ENCODE measurements around the gene PRSS12.
"Not testable (repeated sequence)": the region's sequence is repeated elsewhere in the genome, so short reads cannot be mapped to it uniquely, and the experiment has no call there.

Gene PRSS12, protein sequence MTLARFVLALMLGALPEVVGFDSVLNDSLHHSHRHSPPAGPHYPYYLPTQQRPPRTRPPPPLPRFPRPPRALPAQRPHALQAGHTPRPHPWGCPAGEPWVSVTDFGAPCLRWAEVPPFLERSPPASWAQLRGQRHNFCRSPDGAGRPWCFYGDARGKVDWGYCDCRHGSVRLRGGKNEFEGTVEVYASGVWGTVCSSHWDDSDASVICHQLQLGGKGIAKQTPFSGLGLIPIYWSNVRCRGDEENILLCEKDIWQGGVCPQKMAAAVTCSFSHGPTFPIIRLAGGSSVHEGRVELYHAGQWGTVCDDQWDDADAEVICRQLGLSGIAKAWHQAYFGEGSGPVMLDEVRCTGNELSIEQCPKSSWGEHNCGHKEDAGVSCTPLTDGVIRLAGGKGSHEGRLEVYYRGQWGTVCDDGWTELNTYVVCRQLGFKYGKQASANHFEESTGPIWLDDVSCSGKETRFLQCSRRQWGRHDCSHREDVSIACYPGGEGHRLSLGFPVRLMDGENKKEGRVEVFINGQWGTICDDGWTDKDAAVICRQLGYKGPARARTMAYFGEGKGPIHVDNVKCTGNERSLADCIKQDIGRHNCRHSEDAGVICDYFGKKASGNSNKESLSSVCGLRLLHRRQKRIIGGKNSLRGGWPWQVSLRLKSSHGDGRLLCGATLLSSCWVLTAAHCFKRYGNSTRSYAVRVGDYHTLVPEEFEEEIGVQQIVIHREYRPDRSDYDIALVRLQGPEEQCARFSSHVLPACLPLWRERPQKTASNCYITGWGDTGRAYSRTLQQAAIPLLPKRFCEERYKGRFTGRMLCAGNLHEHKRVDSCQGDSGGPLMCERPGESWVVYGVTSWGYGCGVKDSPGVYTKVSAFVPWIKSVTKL

DNA sequence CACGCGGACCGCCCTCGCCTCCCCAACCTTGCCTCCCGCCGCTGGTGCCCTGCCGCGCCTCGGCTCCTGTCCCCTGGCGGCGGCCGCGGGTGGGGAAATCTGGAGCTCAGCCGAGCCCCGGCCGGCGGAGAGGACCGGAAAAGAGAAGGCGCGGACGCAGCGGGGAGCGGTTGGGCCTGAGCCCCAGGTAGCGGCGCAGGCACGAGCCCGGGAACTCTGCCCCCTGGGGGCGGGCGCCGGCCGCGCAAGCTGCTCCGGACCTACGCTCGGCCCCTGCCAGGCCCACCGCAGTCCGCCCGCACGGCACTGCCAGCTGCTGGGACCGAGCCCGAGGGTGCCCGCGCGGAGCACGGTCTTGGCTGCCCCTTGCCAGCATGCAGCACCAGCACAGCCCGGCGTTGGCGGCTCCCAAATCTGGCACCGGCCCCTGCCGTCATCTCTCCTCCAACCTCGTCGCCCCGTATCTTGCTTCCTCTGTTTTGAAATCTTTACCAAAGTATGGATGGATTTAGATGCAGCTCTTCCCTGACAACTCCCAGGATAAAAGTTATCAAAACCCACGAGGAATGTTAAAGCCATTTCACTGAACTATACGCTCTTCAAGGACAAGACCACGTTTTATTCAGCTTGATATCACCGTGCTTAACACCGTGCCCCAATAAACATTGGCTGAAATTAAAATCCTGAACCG, at the start of gene PRSS12:
PRSS12 (minus strand) TSS at position 161 of the 691 bp plus-strand sequence. CDS start 283 bp downstream, outside the sequence.
- DNase-seq: peak; percentile 91

DNA sequence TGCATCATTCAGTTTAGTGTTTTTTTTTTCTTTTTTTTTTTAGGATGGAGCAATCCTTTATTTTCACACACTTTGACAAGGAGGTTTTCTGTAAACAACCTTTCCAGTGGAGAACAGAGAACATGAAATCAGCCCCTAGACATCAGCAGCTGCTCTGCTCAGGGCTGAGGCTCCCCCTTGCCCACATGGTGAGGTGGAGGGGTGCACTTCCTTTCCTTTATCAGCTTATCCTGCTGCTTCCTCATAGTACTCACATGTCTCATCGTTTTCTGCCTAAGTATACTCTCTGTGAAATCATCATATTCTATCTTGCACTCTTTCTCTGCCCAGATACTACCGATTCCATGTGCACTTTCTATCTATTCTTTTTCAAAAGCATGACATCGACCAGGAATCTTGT, 47.6 kb upstream of the PRSS12 start:
- DNase-seq: no peak

DNA sequence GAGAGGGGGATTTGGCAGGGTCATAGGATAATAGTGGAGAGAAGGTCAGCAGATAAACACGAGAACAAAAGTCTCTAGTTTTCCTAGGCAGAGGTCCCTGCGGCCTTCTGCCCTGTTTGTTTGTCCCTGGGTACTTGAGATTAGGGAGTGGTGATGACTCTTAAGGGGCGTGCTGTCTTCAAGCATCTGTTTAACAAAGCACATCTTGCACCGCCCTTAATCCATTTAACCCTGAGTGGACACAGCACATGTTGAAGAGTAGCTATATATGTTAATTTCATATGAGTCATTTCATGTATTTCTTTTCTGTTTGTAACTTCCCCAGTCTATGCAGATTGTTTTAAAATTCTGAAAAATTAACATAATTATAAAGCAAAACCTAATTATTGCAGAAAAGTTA, 47.1 kb upstream of the PRSS12 start:
- peak; percentile 27 for DNase-seq

DNA sequence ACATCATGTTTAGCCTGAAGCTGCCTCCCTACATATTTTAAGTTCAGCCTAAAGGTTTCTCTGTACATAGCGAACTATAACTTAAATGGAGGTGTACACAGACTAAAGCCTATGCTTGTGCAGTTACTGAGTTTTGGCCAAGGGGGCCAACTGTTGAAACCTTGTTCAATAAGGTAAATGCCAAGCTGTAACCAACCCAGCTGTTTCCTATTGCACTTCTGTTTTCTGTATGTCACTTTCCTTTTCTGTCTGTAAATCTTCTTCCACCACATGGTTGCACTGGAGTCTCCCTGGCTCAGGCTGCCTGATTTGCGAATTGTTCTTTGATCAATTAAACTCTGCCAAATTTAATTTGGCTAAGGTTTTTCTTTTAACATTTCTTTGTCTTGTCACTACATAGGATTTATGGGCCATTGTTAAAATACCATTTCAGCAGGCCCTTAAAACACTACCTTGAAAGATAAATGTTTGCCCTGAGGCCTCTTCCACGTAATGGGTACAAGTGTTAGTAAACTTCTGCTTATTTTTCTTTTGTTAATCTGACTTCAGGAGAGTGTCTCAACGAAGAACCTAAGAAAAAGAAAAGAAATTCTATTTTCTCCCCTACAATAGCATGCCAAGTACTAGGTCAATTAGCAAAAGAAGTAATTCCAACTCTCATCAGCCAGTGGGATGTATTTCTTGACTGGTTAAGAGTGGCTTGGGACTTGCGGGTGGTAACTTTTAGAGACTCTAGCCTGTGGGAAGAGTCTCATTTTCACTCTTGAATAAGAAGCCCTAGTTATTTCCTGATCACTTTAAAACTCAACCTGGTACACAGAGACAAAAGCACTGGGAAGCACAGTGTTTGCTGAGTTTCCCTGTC, 45.7 kb upstream of the PRSS12 start:
- DNase-seq: no peak

DNA sequence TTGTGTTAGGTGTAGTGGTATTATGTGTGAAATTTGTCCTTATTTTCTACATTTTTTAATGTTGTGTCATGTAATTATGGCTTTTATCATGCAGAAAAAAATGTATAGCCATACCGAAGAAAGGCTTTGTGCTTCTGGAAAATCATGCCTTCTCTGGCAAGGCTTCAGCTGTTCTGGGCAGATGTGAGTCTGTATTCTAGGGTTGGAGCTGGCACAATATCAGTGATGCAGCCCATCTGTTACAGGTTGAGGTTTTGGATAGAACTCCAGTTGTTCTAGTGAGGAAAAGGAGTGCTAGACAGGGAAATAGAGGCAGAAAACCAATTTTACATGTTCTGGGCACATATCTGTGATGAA, 44.8 kb upstream of the PRSS12 start:
- no peak for DNase-seq

DNA sequence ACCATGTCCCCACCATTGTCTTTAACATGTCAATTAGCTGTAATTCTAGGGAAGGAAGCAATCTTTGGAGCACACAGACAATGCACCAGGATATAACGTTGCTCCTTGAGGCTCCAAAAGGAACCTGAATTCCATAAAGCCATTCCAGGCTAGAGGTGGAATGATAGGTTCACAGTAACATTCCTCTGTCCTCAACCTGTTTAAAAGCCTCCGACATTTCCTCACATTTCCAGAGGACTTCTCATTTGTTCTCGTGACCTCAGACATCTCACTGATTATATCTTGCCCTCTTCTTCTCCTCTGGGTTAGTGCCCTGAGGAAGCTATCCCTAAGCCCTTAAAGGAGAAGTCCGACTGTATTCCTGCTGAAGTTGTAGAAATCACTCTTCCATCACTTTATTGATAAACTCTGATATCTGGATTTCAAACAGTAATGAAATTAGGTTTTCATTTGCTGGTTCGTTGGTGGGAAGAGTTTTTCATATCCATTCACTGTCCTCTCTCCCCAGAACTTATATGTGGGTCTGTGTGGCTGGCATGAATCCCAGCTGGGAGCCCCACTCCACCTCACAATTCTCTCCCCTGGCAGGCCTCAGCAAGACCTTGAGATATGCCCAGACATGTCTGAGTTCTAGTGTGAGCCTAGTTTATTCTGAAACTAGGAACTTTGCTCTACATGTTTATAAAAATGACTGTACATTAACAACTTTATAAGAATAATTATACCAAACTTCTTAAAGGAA, 44.2 kb upstream of the PRSS12 start:
- no peak for DNase-seq

DNA sequence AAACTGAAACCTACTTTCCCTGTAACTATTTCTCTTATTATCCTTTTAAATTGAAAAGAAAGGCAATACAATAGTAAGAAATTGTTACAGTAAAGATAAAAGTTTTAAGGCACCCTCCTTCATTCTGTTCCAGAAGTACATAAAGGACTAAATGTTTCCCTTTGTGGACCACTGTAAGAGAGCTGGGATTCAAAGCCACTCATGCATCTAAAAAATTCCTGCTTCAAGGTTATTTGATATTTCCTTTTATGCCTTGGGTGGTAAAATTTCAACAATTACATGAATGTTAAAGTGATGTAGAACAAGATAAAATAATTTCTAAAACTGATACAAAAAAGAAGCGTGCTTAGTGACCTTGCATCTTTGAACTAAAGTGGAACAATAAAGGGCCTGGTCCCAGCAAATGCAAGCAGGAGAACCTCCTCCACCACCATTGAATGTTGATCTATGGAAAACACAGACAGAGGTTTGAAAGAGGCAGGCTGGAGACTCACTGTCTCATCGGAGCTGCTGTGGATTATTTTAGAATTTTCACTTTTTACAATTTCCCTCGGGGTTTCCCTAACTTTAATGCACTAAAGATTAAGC, 42.3 kb upstream of the PRSS12 start:
- no peak for DNase-seq

DNA sequence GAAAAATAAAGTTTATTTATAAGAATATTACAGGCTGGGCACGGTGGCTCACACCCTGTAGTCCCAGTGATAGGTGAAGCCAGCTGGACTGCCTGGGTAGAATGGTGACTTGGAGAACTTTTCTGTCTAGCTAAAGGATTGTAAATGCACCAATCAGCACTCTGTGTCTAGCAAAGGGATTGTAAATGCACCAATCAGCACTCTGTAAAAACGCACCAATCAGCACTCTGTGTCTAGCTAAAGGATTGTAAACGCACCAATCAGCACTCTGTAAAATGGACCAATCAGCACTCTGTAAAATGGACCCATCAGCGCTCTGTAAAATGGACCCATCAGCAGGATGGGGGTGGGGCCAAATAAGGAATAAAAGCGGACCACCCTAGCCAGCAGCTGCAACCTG, 39.7 kb upstream of the PRSS12 start:
- not testable (repeated sequence) for DNase-seq

DNA sequence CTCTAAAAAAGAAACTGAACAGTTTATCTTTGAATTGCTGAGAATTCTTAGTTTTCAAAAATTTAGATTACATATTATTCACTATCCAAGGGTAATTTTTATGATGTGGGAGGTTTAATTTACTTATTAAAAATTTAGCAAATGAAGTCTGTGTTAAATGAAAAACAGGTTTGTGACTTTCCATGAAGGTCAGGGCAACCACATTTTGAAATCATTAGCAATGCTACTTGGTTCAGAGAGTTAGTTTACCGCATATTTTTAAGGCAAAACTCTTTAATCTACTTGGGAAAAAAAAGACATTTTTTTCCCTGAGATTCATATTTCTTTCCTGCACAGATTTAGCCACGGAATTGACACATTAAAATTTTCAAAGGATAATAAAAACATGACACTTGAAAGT, 37.3 kb upstream of the PRSS12 start:
- DNase-seq: no peak

DNA sequence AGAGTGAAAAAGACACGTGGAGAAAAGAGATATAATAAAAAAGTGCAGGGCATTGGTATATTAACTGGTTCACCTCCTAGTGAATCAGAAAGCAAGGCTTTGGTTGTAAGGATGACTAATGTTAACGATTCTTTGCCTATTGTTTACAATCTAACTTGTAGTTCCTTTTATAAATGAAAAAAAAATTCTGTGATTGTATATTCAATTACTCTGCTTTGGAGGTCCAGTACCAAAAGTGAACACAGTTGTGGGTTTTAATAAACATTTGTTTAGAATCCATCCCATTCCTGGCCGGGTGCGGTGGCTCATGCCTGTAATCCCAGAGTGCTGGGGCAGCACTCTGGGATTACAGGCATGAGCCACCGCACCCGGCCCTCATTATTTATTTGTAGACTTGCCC, 36.9 kb upstream of the PRSS12 start:
- DNase-seq: no peak

DNA sequence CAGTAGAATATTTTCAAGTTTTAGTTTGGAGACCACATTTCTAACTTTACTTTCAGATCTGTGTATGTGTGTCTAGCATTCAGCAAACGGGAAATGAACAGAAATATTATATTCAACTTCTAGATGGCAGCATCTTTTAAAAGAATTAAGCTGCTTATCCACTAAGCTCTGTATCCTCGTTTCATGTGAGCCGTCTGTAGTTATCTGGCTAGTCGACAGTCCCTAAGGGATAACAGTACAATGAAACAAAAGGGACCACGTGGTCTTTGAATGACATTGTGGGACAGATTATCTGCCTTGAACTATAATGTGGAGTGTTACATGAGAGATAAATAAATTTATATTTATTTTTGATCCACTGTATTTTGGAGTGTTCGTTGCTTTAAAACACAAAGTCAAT, 35.8 kb upstream of the PRSS12 start:
- peak; percentile 38 for DNase-seq

DNA sequence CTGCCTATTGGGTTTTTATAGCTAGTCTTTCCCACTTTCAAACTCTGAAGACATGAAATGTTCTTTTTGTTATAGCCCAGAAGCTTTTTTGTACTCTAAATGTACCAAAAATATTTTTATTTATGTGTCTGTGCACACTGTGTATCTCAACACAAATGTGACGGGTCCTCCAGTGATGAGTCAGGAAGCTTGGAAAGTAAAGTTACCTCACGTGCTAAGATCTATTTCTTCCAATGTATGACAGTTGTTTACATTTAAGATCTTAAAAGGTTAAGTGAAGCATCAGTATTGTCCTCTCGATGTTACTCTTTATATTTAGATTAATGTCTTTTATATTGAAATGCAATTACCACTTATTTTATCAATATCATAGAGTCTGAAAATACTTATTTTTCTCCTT, 29.1 kb upstream of the PRSS12 start:
- no peak for DNase-seq

DNA sequence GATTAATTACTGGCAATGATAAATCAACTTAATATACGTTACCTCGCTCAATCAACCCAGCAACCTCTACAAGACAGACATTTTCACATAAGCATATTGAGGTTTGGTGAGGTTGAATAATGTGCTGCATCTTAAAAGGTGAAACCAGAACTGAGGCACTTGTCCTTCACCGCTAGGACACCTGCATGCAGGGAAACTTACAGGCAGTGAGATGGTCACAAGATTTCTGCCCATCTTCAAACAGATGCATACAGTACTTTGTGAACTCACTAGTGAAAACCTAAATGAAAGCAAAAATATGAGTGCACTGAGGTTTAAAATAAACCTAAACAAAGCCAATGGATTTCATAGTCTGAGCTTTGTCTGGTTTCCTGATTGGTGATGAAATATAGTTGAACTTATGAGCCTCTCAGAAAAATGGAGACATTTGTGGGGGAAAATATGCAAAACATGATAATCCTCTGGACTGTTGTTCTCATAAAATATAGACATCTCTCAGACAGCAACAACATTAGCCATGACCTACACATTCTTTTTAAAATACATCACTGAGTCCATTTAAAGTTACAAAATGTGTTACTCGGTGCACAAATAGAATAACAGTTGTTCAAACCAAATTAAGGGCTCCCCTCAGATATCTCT, 20.9 kb upstream of the PRSS12 start:
- DNase-seq: no peak

DNA sequence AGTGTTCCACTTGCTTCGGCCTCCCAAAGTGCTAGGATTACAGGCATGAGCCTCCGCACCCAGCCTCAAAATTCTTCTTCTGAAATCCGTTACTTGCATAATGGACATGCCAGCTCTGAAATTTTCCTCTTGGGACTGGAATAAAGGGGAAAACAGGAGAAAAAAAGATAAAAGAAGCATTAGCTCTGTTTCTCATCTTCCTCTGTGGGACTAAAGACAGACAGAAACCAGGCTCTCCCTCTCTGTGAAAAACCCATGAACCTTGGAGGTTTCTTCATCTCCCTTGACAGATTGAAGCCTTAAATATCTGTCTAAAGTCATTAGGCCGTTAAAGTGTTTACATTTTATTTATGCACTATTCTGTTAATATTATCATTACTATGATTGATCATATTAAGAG, 19.4 kb upstream of the PRSS12 start:
- no peak for DNase-seq

DNA sequence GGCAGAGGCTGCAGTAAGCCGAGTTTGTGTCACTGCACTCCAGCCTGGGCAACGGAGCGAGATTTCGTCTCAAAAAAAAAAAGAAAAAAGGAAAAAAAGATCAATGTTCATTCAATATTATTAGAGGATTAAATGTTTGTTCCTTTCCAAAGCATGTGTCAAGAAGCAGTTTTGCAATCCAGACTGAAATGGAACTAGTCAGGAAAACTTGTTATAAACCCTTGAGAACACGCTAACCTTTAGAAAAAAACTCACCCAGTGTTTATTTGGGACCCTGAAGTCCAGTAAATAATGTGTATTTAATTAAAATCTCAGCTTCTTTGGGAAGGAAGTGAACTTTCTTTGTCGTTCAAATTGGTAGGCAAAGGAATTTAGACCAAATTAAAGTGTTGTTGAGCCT, 16.4 kb upstream of the PRSS12 start:
- no peak for DNase-seq

DNA sequence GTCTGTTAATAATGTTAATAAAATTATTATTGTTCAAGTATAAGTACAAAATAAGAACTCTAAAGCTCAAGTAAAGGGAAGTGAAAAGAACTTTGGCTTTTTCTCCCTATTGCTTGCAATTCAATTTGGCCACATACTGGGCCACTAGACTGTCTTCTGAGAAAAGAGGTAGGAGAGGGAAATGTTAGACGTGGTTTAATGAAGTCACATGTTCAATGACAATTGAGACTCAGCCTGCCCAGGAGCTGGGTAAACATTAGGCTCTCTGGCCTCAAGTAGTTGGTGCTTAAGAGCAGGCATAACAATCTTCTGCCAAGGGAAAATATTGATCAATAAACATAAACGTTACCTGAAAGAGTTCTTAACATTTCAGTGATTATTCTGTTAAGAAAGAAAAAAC, 15.1 kb upstream of the PRSS12 start:
- DNase-seq: no peak

DNA sequence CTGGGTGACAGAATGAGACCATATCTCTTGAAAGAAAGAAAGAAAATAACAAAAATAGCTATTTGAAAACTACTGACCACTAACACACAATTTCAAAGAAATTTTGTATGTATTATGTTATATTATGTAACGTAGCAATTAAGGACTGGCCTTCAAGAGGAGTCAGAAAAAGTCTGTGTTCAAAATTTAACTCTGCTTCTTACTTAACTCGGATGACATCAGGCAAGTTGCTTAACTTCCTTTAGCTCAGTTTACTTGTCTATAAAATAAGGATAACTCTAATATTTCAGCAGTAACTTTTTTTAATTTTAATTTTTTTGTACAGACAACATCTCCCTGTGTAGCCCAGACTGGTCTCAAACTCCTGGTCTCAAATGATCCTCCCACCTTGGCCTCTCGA, 14.6 kb upstream of the PRSS12 start:
- DNase-seq: no peak

DNA sequence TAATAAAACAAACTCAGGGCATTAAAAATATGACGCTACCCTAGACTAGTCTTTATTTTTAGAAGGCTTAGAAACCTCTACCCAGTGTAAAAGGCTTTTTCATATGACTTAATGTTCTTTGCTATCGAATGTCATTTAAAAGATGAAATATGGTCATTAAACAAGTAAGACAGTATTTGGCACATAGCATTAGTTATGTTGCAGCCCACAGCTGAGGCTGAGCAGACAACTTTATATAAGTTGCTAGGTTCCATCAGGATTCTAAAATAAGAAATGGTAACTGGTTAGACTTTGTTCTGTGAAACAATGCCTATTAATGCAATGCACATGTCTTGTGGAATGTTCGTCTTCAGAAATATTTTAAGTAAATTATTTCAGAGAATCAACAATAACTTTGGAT, 10.4 kb upstream of the PRSS12 start:
- no peak for DNase-seq

DNA sequence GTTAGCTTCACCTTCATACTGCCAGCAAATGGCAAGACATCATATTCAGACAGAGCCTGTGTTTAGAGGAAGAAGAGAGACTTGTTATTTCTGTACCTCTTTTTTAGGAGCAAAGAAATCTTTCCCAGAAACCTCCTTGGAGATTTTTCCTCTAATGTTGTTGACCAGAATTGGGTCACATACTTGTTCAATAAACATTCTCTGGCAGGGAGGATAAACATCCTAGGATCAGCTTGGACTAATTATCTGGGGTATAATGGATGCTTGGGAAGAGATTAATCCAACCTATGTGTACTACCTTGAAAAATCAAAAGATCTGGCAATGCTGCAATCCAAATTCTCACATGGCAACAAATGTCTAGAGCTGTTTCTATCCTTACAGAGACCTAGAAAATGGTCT, 8.4 kb upstream of the PRSS12 start:
- DNase-seq: no peak

DNA sequence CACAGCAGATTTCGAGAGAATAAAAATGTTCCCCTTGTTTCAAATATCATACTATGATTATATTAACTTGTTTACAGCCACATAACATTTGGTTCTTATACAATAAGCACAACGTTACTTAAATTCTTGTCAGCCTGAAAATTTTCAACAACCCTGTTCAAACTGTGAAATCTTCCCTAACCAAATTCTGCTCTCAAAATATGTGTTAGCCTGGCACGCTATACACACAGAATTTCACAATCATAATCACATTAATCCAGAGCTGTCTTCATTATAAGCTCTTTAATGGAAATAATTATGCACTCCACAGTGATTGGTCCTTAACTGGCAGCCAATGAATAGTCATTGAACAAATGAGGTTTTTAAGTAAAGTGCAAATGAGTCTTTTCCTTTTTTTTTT, 7.3 kb upstream of the PRSS12 start:
- DNase-seq: no peak

DNA sequence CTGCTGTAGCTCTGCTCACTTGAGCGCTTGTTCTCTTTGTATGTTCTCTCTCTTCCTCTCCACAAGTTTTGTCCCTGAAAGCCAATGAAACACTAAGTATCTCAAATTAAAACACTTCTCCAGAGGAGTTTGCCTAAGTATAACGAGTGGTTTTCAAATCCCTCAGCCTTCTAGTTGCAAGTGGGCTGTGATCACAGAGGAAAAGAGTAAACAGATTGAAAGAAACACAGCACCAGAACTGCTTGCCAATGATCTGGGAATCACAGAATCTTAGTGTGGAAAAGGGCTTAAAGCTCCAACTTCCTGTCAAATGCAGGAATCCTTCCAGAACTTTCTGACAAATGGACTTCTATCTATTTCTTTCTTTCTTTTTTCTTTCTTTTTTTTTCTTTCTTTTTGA, 4.8 kb upstream of the PRSS12 start:
- no peak for DNase-seq
